AG09319 (cell line): ENCODE results near the gene SMIM38.

Source experiments
- DNase-seq: peaks from one replicate; pipeline ENCODE4 v3.0.0-alpha.2; 2010; ENCODE audit warnings: low read depth; ENCODE audit errors: extremely low read depth
- TF ChIP-seq, protein P1 (sequence below): IDR thresholded peaks from 2 replicates; pipeline ENCODE4 v1.5.1; 2011; ENCODE audit warnings: low read depth, mild to moderate bottlenecking, inconsistent platforms, low read length, moderate library complexity

SMIM38 gene

GRCh38 chr11:69116671-69117070, 39.1 kb upstream of the SMIM38 start:
- TF ChIP-seq, protein P1, sequence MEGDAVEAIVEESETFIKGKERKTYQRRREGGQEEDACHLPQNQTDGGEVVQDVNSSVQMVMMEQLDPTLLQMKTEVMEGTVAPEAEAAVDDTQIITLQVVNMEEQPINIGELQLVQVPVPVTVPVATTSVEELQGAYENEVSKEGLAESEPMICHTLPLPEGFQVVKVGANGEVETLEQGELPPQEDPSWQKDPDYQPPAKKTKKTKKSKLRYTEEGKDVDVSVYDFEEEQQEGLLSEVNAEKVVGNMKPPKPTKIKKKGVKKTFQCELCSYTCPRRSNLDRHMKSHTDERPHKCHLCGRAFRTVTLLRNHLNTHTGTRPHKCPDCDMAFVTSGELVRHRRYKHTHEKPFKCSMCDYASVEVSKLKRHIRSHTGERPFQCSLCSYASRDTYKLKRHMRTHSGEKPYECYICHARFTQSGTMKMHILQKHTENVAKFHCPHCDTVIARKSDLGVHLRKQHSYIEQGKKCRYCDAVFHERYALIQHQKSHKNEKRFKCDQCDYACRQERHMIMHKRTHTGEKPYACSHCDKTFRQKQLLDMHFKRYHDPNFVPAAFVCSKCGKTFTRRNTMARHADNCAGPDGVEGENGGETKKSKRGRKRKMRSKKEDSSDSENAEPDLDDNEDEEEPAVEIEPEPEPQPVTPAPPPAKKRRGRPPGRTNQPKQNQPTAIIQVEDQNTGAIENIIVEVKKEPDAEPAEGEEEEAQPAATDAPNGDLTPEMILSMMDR: no peak

GRCh38 chr11:69119190-69119589, 36.5 kb upstream of the SMIM38 start:
- DNase-seq: no peak
- TF ChIP-seq, protein P1: no peak

More at GRCh38 chr11:69116671-69117070, 39.1 kb upstream of the SMIM38 start:
- DNase-seq: no peak

DNA sequence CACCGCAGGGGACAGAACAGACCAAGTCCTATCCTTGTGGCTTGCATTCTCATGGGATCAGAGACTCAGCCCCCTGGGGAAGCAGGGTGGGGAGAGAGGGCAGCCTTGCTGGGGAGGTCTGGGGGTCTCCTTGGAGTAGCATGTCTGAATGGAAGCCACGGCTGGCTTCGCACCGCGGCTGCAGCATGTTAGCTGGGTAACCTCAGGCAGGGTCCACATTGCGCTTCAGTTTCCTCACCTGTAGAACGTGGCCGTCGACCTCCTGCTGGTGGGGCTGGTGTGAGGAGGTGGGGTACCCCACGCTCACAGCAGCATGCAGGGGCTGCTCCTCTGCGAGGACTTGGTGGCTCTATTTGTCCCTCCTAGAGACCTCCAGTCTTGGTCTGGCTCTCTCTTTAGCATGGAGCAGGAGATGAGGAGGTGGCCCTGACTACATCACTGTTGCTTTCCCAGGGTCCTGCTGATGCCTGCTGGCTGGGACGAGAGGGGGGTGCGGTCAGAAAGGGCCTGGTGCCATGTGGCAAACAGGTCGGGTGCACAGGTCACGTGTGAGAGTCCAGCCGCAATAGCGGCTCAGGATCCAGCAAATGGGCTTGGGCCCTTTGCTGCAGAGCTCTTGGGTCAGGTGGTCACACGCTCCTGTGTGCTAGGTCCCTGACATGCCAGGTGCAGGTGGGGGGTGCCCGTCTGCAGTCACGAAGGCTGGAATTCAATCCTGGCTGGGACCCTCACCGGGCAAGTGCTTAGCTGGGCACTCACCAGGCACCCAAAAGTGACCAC, 35.4 kb upstream of the SMIM38 start:
- TF ChIP-seq, protein P1: no peak
- DNase-seq: no peak

- TF ChIP-seq, protein P1: no peak
- DNase-seq: no peak
Observed at GRCh38 chr11:69121021-69121420, 34.7 kb upstream of the SMIM38 start.

GRCh38 chr11:69121621-69122325, 34.0 kb upstream of the SMIM38 start:
- TF ChIP-seq, protein P1: no peak

GRCh38 chr11:69122326-69122629, 33.5 kb upstream of the SMIM38 start:
- TF ChIP-seq, protein P1: no peak
- DNase-seq: no peak

More at GRCh38 chr11:69121621-69122325, 34.0 kb upstream of the SMIM38 start:
- DNase-seq: no peak
